ENCODE results near the gene CBX3.

DNA sequence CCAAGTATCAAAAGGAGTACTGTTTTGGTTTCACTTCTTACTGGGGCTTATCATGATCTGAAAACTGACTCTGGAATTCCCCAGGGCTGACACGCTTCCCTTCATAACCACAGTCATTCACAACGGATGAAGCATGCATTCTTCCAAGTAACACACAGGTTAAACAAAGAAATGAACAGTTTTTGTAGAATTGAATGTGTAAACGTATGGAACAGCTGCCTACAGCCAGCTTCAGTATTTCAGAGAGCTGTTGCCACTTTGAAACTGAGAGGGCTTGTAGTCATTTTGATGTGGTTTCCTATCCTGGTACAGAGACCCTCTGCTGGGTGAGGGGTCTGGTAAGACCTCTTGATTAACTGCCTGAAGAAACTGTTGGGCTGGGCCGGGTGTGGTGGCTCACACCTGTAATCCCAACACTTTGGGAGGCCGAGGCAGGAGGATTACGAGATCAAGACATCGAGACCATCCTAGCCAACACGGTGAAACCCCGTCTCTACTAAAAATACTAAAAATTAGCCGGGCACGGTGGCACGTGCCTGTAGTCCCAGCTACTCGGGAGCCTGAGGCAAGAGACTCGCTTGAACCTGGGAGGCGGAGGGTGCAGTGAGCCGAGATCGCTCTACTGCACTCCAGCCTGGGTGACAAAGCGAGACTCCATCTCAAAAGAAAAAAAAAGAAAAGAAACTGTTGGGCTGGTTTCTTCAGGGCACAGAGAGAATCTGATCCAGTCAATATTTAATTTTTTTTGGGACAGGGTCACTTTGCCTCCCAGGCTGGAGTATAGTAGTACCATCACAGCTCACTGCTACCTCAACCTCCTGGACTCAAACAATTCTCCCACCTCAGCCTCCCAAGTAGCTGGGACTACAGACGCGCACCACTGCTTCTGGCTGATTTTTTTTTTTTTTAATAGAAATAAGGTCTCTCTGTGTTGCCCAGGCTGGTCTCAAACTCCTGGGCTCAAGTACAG is 44.8 kb upstream of the CBX3 start:
- TF ChIP-seq, protein P1, sequence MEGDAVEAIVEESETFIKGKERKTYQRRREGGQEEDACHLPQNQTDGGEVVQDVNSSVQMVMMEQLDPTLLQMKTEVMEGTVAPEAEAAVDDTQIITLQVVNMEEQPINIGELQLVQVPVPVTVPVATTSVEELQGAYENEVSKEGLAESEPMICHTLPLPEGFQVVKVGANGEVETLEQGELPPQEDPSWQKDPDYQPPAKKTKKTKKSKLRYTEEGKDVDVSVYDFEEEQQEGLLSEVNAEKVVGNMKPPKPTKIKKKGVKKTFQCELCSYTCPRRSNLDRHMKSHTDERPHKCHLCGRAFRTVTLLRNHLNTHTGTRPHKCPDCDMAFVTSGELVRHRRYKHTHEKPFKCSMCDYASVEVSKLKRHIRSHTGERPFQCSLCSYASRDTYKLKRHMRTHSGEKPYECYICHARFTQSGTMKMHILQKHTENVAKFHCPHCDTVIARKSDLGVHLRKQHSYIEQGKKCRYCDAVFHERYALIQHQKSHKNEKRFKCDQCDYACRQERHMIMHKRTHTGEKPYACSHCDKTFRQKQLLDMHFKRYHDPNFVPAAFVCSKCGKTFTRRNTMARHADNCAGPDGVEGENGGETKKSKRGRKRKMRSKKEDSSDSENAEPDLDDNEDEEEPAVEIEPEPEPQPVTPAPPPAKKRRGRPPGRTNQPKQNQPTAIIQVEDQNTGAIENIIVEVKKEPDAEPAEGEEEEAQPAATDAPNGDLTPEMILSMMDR (IDR thresholded peaks at IDR 0.05), result no peak
- no peak for TF ChIP-seq POLR2AphosphoS5 (IDR thresholded peaks at IDR 0.05)
- TF ChIP-seq EP300 (IDR thresholded peaks at IDR 0.05), result no peak
